Body of pancreas (tissue), 4 donors: ENCODE results near the gene PCDHGA12. TPM values are rescaled to one million over a fixed set of nuclear protein-coding genes. Genes with fewer than 3 reads are reported as not detected.
A peak's percentile ranks its signal among the peaks of the same experiment; 100 is the strongest.
"Not testable (repeated sequence)": the region's sequence is repeated elsewhere in the genome, so short reads cannot be mapped to it uniquely, and the experiment has no call there.

Experiments
- ATAC-seq: fragments of 150-250 bp; one replicate; pipeline ENCODE4 v1.9.1; 2016
- DNase-seq, 4 donors: peaks; one replicate each; pipeline ENCODE4 v3.0.0-alpha.2; 2019
- H3K27ac ChIP-seq, 4 donors: fragments of 200-600 bp; sonication (generic); 1 replicate in 3 of 4; 2 replicates in 1 of 4; pipeline versions ENCODE4 v1.5.1 to v1.6.1; 2016 to 2019; ENCODE audit warnings: mild to moderate bottlenecking in 1 of 4, mixed read lengths in 1 of 4, moderate library complexity in 1 of 4
- H3K27me3 ChIP-seq, 2 donors: fragments of 200-600 bp; sonication (generic); one replicate each; pipeline ENCODE4 v1.6.0; 2016; ENCODE audit warnings: mild to moderate bottlenecking in 1 of 2
- H3K36me3 ChIP-seq, 2 donors: fragments of 200-600 bp; sonication (generic); replicated peaks in 1 of 2; 2 replicates each; pipeline ENCODE4 v1.5.1; 2016; ENCODE audit warnings: low read depth in 2 of 2; ENCODE audit not compliant: insufficient read depth in 1 of 2
- H3K4me1 ChIP-seq: fragments of 200-600 bp; sonication (generic); one replicate; pipeline ENCODE4 v1.6.0; 2016
- H3K4me3 ChIP-seq, 2 donors: fragments of 200-600 bp; sonication (generic); 1 replicate in 1 of 2; 2 replicates in 1 of 2; pipeline ENCODE4 v1.5.1; 2016 to 2019
- H3K9me3 ChIP-seq, 3 donors: fragments of 200-600 bp; sonication (generic); 1 replicate in 2 of 3; 2 replicates in 1 of 3; pipeline ENCODE4 v1.5.1; 2016
- CTCF ChIP-seq, 7 experiments: fragments of 450-650 bp in 4 of 7; fragments of 200-600 bp in 3 of 7; sonication (generic) in 3 of 7; IDR thresholded peaks; one replicate each; pipeline ENCODE4 v1.5.1; 2016 to 2019; ENCODE audit warnings: antibody characterized with exemption in 7 of 7
- POLR2A ChIP-seq, 3 donors: fragments of 450-650 bp; IDR thresholded peaks; one replicate each; pipeline ENCODE4 v1.6.1; 2016; ENCODE audit warnings: antibody characterized with exemption in 3 of 3, mild to moderate bottlenecking in 2 of 3
- WGBS, 2 donors: methylation state at CpG; one replicate each; pipeline ENCODE4 v1.1.5; 2017; 5-methylcytosine and 5-hydroxymethylcytosine counted together
- intact Hi-C: fragments of 100-400 bp; cut with DNase I; formaldehyde crosslinking; loops from one replicate; pipeline ENCODE4 v1.15.1; 2023
- total RNA-seq, 2 donors: library from RNA; depleted of rRNA; stranded (reverse); fragments of >200 nt; gene quantifications; one replicate each; pipeline ENCODE4 v1.1.0, GENCODE V29; 2016

The PCDHGA12 gene
- total RNA-seq, 2 donors from 2014 or later = 5.3 to 5.4 TPM

- no peak overlapping the region for H3K4me3 ChIP-seq
- H3K27me3 ChIP-seq = no peaks in the 10 kb centered on the region
- DNase-seq = no peak
- H3K9me3 ChIP-seq = peaks cover 0 to 77% (median 9%) of the 10 kb centered on the region in 3 donors
- WGBS, 2 donors = 20 to 33% methylated on average over 6 to 62 of the region's 64 CpGs
- H3K4me1 ChIP-seq = no peaks in the 10 kb centered on the region
- no peaks in the 10 kb centered on the region for H3K36me3 ChIP-seq
- no peak for ATAC-seq
- TF ChIP-seq CTCF (IDR thresholded peaks at IDR 0.05) = no peak
- no peak for TF ChIP-seq POLR2A (IDR thresholded peaks at IDR 0.05)
- no peak overlapping the region for H3K27ac ChIP-seq
- intact Hi-C loops = loop anchor here (10.0 kb wide), 1 partner anchor 105 kb away; no protein-coding TSS in a partner anchor
Measured at GRCh38 chr5:141409598-141410306, 20.6 kb upstream of the PCDHGA12 start.

- H3K27ac ChIP-seq = no peak overlapping the region
- WGBS, 2 donors = 61 to 66% methylated on average over 3 of the region's 3 CpGs
- H3K4me1 ChIP-seq = no peaks in the 10 kb centered on the region
- TF ChIP-seq POLR2A (IDR thresholded peaks at IDR 0.05) (no peak), CTCF (IDR thresholded peaks at IDR 0.05) (no peak)
- no peak overlapping the region for H3K4me3 ChIP-seq
- DNase-seq = no peak
- H3K27me3 ChIP-seq = no peaks in the 10 kb centered on the region
- intact Hi-C loops = loop anchor here (10.0 kb wide), 1 partner anchor 103 kb away; no protein-coding TSS in a partner anchor
- no peaks in the 10 kb centered on the region for H3K36me3 ChIP-seq
- no peak for ATAC-seq
- peaks cover 0 to 68% (median 5%) of the 10 kb centered on the region in 3 donors for H3K9me3 ChIP-seq
Measured at GRCh38 chr5:141411575-141411974, 18.7 kb upstream of the PCDHGA12 start.

- Histone ChIP-seq H3K4me1 (no peaks in the 10 kb centered on the region), H3K4me3 (no peak within 1 kb of the TSS), H3K36me3 (no peaks in the 10 kb centered on the region), H3K27ac (no peak within 1 kb of the TSS), H3K27me3 (no peaks in the 10 kb centered on the region), H3K9me3 (peaks cover 0 to 67% (median 7%) of the 10 kb centered on the region in 3 donors)
- TF ChIP-seq POLR2A (IDR thresholded peaks at IDR 0.05) = no peak
- peak in 4 of 7 experiments; percentile 16 to 43 (median 32) for TF ChIP-seq CTCF (IDR thresholded peaks at IDR 0.05)
- DNase-seq (peak in 3 of 4 donors; percentile 40 to 54 (median 40)), ATAC-seq (no peak)
- WGBS, 2 donors = 19 to 24% methylated on average over 31 of the region's 31 CpGs
- intact Hi-C loops = loop anchor here (10.0 kb wide), 1 partner anchor 102 kb away; no protein-coding TSS in a partner anchor
Measured at GRCh38 chr5:141412854-141413539, 17.3 kb upstream of the PCDHGA12 start, which contains the start of gene PCDHGA10. PCDHGA10 (plus strand) TSS chr5:141412987; CDS start chr5:141413176, 189 bp downstream.

DNA sequence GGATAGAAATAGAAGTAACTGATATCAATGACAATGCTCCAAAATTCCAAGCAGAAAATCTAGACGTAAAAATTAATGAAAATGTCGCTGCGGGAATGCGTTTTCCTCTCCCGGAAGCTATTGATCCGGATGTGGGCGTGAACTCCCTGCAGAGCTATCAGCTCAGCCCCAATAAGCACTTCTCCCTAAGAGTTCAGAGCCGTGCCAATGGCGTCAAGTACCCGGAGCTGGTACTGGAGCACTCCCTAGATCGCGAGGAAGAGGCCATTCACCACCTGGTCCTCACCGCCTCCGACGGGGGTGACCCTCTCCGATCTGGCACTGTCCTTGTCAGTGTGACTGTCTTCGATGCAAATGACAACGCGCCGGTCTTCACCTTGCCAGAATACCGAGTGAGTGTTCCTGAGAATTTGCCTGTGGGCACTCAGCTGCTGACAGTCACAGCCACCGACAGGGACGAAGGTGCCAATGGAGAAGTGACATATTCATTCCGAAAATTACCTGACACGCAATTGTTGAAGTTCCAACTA, 16.7 kb upstream of the PCDHGA12 start:
- Histone ChIP-seq H3K27ac (no peak overlapping the region), H3K4me3 (no peak overlapping the region), H3K27me3 (no peaks in the 10 kb centered on the region), H3K9me3 (peaks cover 0 to 70% (median 7%) of the 10 kb centered on the region in 3 donors), H3K4me1 (no peaks in the 10 kb centered on the region), H3K36me3 (no peaks in the 10 kb centered on the region)
- TF ChIP-seq CTCF (IDR thresholded peaks at IDR 0.05) (no peak), POLR2A (IDR thresholded peaks at IDR 0.05) (no peak)
- intact Hi-C loops = loop anchor here (10.0 kb wide), 1 partner anchor 101 kb away; no protein-coding TSS in a partner anchor
- ATAC-seq (no peak), DNase-seq (no peak)
- 18 to 23% methylated on average over 24 to 25 of the region's 25 CpGs for WGBS, 2 donors

GRCh38 chr5:141414548-141415274, 15.6 kb upstream of the PCDHGA12 start:
- not testable (repeated sequence) for H3K27me3 ChIP-seq, H3K4me1 ChIP-seq, ATAC-seq, H3K27ac ChIP-seq, H3K4me3 ChIP-seq, H3K36me3 ChIP-seq, DNase-seq
- 19 to 28% methylated on average over 26 to 46 of the region's 46 CpGs for WGBS, 2 donors
- intact Hi-C loops = loop anchor here (10.0 kb wide), 1 partner anchor 100 kb away; no protein-coding TSS in a partner anchor
- peaks cover 0 to 70% (median 9%) of the 10 kb centered on the region in 3 donors for H3K9me3 ChIP-seq

DNA sequence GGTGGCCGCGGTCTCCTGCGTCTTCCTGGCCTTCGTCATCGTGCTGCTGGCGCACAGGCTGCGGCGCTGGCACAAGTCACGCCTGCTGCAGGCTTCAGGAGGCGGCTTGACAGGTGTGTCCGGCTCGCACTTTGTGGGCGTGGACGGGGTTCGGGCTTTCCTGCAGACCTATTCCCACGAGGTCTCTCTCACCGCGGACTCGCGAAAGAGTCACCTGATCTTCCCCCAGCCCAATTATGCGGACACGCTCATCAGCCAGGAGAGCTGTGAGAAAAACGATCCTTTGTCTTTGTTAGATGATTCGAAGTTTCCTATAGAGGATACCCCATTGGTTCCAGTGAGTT, 15.1 kb upstream of the PCDHGA12 start:
- not testable (repeated sequence) for H3K4me3 ChIP-seq, H3K36me3 ChIP-seq, H3K27ac ChIP-seq, H3K4me1 ChIP-seq, DNase-seq, H3K27me3 ChIP-seq, ATAC-seq
- WGBS, 2 donors = 13 to 30% methylated on average over 22 to 24 of the region's 24 CpGs
- intact Hi-C loops = loop anchor here (10.0 kb wide), 1 partner anchor 100 kb away; no protein-coding TSS in a partner anchor
- peaks cover 0 to 70% (median 8%) of the 10 kb centered on the region in 3 donors for H3K9me3 ChIP-seq
